Neural crest cell (in vitro differentiated cells): ENCODE results near the gene KHNYN. TPM values are rescaled to one million over a fixed set of nuclear protein-coding genes. Genes with fewer than 3 reads are reported as not detected.

Experiments
- DNase-seq: peaks from one replicate; pipeline ENCODE4 v3.0.0; 2021; ENCODE audit warnings: low read depth, mixed read lengths, low spot score
- H3K27ac Mint-ChIP-seq: one replicate; pipeline ENCODE4 v1.8.0; 2021; ENCODE audit warnings: mild to moderate bottlenecking, mixed read lengths; ENCODE audit not compliant: unreplicated experiment
- H3K27me3 Mint-ChIP-seq: 2 replicates; pipeline ENCODE4 v1.8.0; 2021; ENCODE audit warnings: low read depth, mild to moderate bottlenecking, mixed read lengths
- H3K36me3 Mint-ChIP-seq: 2 replicates; pipeline ENCODE4 v1.8.0; 2021; ENCODE audit warnings: low read depth, mild to moderate bottlenecking, mixed read lengths
- H3K4me1 Mint-ChIP-seq: 2 replicates; pipeline ENCODE4 v1.8.0; 2021; ENCODE audit warnings: mixed read lengths
- H3K4me3 Mint-ChIP-seq: one replicate; pipeline ENCODE4 v1.8.0; 2021; ENCODE audit warnings: mild to moderate bottlenecking, mixed read lengths
- H3K9me3 Mint-ChIP-seq: 2 replicates; pipeline ENCODE4 v1.8.0; 2021; ENCODE audit warnings: mixed read lengths
- total RNA-seq: library from RNA; stranded (reverse); gene quantifications from 2 replicates; pipeline ENCODE4 v1.2.1, GENCODE V29; 2021
- TF ChIP-seq, protein P1 (sequence below): fragments of 200-600 bp; sonication (generic); conservative IDR thresholded peaks from 2 replicates; pipeline ENCODE4 v1.5.0; 2021; ENCODE audit warnings: antibody characterized with exemption, mild to moderate bottlenecking

KHNYN gene
- total RNA-seq, 1 donor from 2014 or later = 49.3 TPM

DNA sequence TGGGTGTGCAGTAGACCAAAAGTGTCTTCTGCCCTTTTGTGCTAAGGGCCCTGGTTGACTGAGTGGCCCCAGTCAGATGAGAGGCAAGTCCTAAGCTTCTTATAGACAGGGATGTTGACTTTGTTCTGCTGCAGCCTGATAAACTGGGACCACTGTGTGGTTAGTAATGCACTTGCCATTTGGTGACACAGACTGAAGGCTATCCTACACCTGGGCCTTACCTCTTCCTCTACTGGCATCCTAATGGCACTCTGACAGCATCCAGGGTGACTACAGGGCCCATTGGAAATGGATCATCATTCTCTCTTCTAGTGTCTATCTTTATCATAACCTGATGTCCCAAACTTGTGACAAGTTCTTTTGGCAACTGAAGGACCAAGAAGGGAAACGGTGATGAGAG, 9.5 kb downstream of the KHNYN start:
- peaks cover 5% of the 10 kb centered on the region for H3K36me3 Mint-ChIP-seq
- no peaks in the 10 kb centered on the region for H3K9me3 Mint-ChIP-seq
- TF ChIP-seq, protein P1, sequence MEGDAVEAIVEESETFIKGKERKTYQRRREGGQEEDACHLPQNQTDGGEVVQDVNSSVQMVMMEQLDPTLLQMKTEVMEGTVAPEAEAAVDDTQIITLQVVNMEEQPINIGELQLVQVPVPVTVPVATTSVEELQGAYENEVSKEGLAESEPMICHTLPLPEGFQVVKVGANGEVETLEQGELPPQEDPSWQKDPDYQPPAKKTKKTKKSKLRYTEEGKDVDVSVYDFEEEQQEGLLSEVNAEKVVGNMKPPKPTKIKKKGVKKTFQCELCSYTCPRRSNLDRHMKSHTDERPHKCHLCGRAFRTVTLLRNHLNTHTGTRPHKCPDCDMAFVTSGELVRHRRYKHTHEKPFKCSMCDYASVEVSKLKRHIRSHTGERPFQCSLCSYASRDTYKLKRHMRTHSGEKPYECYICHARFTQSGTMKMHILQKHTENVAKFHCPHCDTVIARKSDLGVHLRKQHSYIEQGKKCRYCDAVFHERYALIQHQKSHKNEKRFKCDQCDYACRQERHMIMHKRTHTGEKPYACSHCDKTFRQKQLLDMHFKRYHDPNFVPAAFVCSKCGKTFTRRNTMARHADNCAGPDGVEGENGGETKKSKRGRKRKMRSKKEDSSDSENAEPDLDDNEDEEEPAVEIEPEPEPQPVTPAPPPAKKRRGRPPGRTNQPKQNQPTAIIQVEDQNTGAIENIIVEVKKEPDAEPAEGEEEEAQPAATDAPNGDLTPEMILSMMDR = no peak
- no peak overlapping the region for H3K27ac Mint-ChIP-seq
- H3K27me3 Mint-ChIP-seq = peaks cover 4% of the 10 kb centered on the region
- H3K4me1 Mint-ChIP-seq = peaks cover 40% of the 10 kb centered on the region
- no peak for DNase-seq
- no peak overlapping the region for H3K4me3 Mint-ChIP-seq

DNA sequence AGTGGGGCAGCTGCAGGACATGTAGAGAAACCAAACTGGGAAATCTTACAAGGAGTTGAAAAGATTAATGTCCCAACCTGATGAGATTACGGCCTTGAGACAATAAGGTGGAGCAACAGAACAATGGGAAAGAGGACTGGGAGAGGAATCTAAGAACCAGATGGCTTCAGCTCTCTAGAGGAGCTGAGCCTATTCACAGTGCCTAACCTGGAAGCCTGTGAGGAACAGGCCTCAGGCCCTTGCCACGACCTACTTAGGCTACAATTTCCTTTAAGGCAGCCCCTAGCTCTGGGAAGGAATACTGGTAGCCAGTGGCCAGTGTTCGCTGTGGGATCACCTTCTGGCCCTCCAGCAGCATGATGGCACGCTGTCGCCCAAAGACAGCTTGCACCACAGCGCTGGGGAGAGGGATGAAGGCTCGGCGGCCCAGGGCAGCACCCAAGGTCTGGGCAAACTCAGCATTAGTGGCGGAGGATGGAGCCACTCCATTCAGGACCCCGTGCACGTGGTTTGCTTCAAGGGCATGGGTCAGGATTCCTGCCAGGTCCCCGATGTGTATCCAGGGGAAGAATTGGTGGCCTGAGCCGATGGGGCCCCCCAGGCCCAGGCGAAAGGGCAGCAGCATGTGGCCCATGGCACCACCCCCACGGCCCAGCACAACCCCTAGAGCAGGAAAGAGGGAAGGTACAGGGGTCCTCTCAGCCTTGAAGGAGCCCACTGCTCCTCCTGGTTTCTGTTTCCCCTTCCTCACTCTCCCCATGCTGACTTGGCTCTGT, 10.3 kb downstream of the KHNYN start:
- Mint-ChIP-seq H3K4me1 (peaks cover 40% of the 10 kb centered on the region), H3K4me3 (peak overlapping the region; percentile 10), H3K27me3 (peaks cover 4% of the 10 kb centered on the region), H3K9me3 (no peaks in the 10 kb centered on the region), H3K36me3 (peaks cover 5% of the 10 kb centered on the region), H3K27ac (no peak overlapping the region)
- TF ChIP-seq, protein P1 = no peak
- no peak for DNase-seq

DNA sequence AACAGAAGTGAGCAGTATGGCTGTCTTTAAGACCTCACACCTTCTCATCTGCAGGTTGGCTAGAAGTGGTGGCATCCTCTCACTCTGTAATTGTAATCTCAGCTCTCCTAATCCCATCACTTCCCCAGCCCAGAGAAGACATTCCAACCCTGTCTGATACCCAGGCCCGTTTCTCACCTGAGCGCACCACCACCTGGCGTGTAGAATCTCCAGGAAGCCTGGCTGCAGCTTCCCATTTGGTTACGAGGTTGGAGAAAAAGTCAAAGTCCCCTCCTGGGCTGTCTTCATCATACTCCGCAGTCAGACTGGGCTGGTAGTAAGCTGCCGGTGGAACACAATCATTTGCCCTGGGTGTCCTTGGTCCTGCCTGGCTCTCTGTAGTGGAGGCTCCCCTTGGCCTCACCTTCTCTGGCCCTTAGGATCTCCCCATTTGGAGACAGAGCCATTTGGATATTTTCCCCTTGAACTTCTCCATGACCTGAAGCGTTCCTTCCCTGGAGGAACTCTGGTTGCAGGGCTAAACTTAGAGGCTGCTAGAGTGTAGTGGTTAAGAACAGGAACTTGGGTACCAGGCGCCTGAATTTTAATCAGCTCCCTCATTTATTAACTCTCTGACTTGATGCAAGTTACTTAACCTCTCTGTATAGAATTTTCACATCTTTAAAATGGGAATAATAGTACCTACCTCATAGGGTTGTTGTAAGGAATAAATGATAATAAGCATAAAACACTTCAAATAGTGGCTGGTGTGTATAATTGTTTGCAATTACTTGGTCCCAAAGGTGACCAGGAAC, 11.0 kb downstream of the KHNYN start:
- no peaks in the 10 kb centered on the region for H3K9me3 Mint-ChIP-seq
- peaks cover 5% of the 10 kb centered on the region for H3K36me3 Mint-ChIP-seq
- DNase-seq = no peak
- H3K4me3 Mint-ChIP-seq = peak overlapping the region; percentile 98
- TF ChIP-seq, protein P1 = no peak
- H3K4me1 Mint-ChIP-seq = peaks cover 36% of the 10 kb centered on the region
- H3K27me3 Mint-ChIP-seq = peaks cover 4% of the 10 kb centered on the region
- H3K27ac Mint-ChIP-seq = no peak overlapping the region

DNA sequence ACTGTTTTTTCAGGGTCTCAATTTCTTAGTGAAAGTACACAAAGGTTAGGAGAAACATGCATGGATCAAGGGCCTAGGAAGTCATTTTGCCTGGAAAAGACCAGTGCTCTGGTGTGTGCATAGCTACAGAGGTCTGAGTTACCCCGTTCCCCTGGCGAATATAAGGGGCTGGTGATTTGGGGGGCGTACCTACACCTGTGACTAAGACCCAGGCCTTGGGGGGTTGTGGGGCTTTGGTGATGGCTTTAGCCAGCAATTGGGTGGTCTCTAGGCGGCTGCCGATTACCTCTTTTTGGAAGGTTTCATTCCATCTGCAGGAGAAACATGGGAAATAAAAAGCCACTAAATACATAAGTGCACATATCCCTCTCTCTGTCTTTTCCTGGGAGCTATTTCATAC, 11.7 kb downstream of the KHNYN start:
- H3K27me3 Mint-ChIP-seq = peaks cover 4% of the 10 kb centered on the region
- H3K36me3 Mint-ChIP-seq = peaks cover 5% of the 10 kb centered on the region

DNA sequence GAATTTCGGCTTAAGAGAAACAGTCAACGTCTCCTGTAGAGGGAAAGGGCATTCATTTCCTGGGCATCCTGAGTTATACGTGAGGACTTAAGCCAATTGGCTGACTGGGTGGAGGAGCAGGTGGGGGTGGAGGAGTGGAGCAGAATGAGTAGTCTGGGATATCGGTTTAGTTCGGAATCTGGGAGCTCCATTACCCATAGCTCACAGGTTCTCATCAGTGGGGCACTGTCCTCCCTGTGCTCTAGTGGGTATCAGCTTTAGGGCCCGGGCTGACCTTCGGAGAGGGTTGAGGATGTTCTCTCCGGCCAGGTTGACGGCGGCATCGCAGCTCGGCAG, 12.1 kb downstream of the KHNYN start:
- peaks cover 4% of the 10 kb centered on the region for H3K36me3 Mint-ChIP-seq
- TF ChIP-seq, protein P1 = no peak
- no peaks in the 10 kb centered on the region for H3K9me3 Mint-ChIP-seq
- H3K27ac Mint-ChIP-seq = peak overlapping the region; percentile 99
- peaks cover 30% of the 10 kb centered on the region for H3K4me1 Mint-ChIP-seq
- no peak for DNase-seq
- H3K4me3 Mint-ChIP-seq = peak overlapping the region; percentile 98
- H3K27me3 Mint-ChIP-seq = peaks cover 4% of the 10 kb centered on the region

More for the DNA sequence above, 11.7 kb downstream of the KHNYN start:
- Mint-ChIP-seq H3K4me3 (peak overlapping the region; percentile 98), H3K4me1 (peaks cover 34% of the 10 kb centered on the region), H3K9me3 (no peaks in the 10 kb centered on the region), H3K27ac (peak overlapping the region; percentile 99)
- TF ChIP-seq, protein P1 = no peak
- DNase-seq = no peak
